RWPE1 (cell line): ENCODE measurements around the gene PGLYRP4.

Experiments
- CTCF ChIA-PET: fragments of 350-600 bp; sonication (Branson Sonifier 250); formaldehyde crosslinking; extraction: SDS; loops from one replicate; lab custom pipeline; 2021; lab: Yijun Ruan, JAX
- POLR2A ChIA-PET: fragments of 400-600 bp; formaldehyde crosslinking; extraction: SDS; loops from one replicate; lab custom pipeline; 2020; ENCODE audit warnings: antibody characterized with exemption; ENCODE audit not compliant: low non-redundant PET; lab: Yijun Ruan, JAX
- DNase-seq: peaks from one replicate; pipeline ENCODE4 v3.0.0; 2012; ENCODE audit warnings: low spot score
- H3K27ac ChIP-seq: fragments of 450-650 bp; 2 replicates; pipeline ENCODE4 v1.5.1; 2017
- CTCF ChIP-seq: fragments of 450-650 bp; conservative IDR thresholded peaks from 2 replicates; pipeline ENCODE4 v1.5.1; 2017; ENCODE audit warnings: low read depth, mild to moderate bottlenecking

The PGLYRP4 gene

GRCh38 chr1:153364156-153364555 is 15.5 kb upstream of the PGLYRP4 start:
- CTCF ChIA-PET = interaction anchor here (0.6 kb wide), 1 partner anchor 1376 kb away, joined by 5 read pairs; no protein-coding TSS in a partner anchor
- no peak for TF ChIP-seq CTCF
- no peak for DNase-seq
- no peak overlapping the region for H3K27ac ChIP-seq
- POLR2A ChIA-PET = interaction anchor here (0.6 to 1.0 kb wide), 2 partner anchors 11 to 1414 kb away, joined by 4 to 9 read pairs; partner anchors contain the start of gene S100A12

GRCh38 chr1:153363641-153364040 is 15.0 kb upstream of the PGLYRP4 start:
- DNase-seq = no peak
- no peak for TF ChIP-seq CTCF
- no peak overlapping the region for H3K27ac ChIP-seq
- ChIA-PET CTCF (no interaction called here), POLR2A (interaction anchor here (1.0 kb wide), 1 partner anchor 12 kb away, joined by 4 read pairs; the partner anchor contains the start of gene S100A12)

GRCh38 chr1:153362187-153362775 is 13.6 kb upstream of the PGLYRP4 start:
- no peak for TF ChIP-seq CTCF
- POLR2A ChIA-PET = no interaction called here
- DNase-seq = no peak
- H3K27ac ChIP-seq = peak overlapping the region; percentile 46; the same call in 1 of the 2 replicates
- CTCF ChIA-PET = interaction anchor here (0.6 to 0.9 kb wide), 4 partner anchors 8 to 1899 kb away, joined by 3 read pairs; no protein-coding TSS in a partner anchor

- no peak for TF ChIP-seq CTCF
- POLR2A ChIA-PET = no interaction called here
- peak overlapping the region; percentile 46 for H3K27ac ChIP-seq
- CTCF ChIA-PET = interaction anchor here (0.6 to 0.9 kb wide), 4 partner anchors 8 to 1899 kb away, joined by 3 read pairs; no protein-coding TSS in a partner anchor
- no peak for DNase-seq
Measured at GRCh38 chr1:153361480-153362109, 13.0 kb upstream of the PGLYRP4 start.

GRCh38 chr1:153360592-153361479 is 12.2 kb upstream of the PGLYRP4 start:
- no peak for DNase-seq
- no peak for TF ChIP-seq CTCF
- peak overlapping the region; percentile 46 for H3K27ac ChIP-seq
- ChIA-PET POLR2A (no interaction called here), CTCF (no interaction called here)

- CTCF ChIA-PET = no interaction called here
- H3K27ac ChIP-seq = peak overlapping the region; percentile 46
- no peak for TF ChIP-seq CTCF
- POLR2A ChIA-PET = interaction anchor here (0.7 kb wide), 1 partner anchor 1367 kb away, joined by 4 read pairs; the partner anchor contains the start of gene S100A10
- DNase-seq = no peak
Measured at GRCh38 chr1:153360190-153360589, 11.5 kb upstream of the PGLYRP4 start.
